Measurements from ENCODE around the gene UGP2.
"Not testable (repeated sequence)": the region's sequence is repeated elsewhere in the genome, so short reads cannot be mapped to it uniquely, and the experiment has no call there.

Gene UGP2

GRCh38 chr2:63846487-63846886, 4.8 kb downstream of the UGP2 start:
- H3K4me3 ChIP-seq (ENCODE audit: low read length), result no peak overlapping the region
- no peak for TF ChIP-seq ZNF274 (IDR thresholded peaks at IDR 0.05; ENCODE audit: low read depth, low read length)

- H3K4me3 ChIP-seq (ENCODE audit: low read length), result not testable (repeated sequence)
Observed at GRCh38 chr2:63847571-63847970, 5.9 kb downstream of the UGP2 start.

DNA sequence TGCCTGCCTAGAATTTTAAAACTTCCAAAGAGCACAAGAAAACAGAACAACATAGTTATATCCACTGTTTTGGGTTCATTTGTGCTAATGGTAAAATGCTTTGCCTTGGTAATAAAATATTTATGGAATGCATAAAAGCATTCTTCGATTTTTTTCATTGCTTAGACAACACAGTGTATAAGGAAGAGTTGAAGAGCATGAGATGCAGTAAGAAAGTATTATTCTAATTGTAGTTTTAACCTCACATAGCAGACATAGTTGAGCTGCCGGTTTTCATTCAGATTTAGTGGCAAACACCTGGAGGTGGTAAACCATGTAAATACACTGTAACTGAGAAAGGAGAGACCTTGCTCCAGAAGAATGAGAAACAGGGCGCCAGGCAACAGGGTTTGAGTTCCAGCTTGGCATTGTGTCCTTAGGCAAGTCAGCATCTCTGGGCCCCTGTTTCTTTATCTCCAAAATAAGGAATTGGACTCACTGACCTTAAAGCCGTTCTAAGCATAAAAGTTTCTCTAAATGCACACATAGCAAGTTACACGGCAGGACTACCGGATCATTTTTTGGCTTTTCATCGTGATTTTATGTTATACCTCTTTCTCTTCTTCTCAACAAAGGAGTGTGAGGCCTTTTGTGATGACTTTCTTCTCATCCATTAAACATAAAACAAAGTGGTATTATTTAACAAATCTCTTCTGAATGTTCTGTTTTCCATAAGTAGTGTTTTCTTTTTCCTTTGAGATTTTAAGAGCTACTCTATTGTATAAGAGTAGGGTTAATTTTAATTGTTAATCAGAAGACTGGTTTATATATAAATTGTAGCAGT, 7.9 kb downstream of the UGP2 start:
- no peak overlapping the region for H3K4me3 ChIP-seq (ENCODE audit: low read length)
- TF ChIP-seq ZNF274 (IDR thresholded peaks at IDR 0.05; ENCODE audit: low read depth, low read length), result no peak

DNA sequence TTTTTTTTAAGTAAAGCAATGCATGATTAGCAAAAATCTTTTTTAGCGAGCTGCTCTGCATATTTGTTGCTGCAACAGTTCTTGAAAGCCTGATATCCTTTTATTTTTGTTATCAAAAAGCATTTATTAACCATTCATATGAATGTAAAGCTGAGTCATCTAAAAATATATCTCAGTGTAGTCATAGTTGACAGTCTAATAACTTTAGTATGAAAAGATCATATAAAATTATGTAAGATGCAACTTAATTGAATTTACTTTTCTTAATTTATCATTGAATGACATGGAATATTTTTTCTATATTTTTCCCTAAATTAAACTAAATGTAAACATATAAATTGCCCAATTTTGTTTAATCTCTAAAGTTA, 8.5 kb downstream of the UGP2 start:
- H3K4me3 ChIP-seq (ENCODE audit: low read length), result no peak overlapping the region
- no peak for TF ChIP-seq ZNF274 (IDR thresholded peaks at IDR 0.05; ENCODE audit: low read depth, low read length)

- TF ChIP-seq ZNF274 (IDR thresholded peaks at IDR 0.05; ENCODE audit: low read depth, low read length), result no peak
- no peak overlapping the region for H3K4me3 ChIP-seq (ENCODE audit: low read length)
Observed at GRCh38 chr2:63850649-63851048, 9.0 kb downstream of the UGP2 start.

GRCh38 chr2:63851691-63852311, 10.1 kb downstream of the UGP2 start:
- no peak overlapping the region for H3K4me3 ChIP-seq (ENCODE audit: low read length)
- no peak for TF ChIP-seq ZNF274 (IDR thresholded peaks at IDR 0.05; ENCODE audit: low read depth, low read length)

- H3K4me3 ChIP-seq (ENCODE audit: low read length), result no peak overlapping the region
- no peak for TF ChIP-seq ZNF274 (IDR thresholded peaks at IDR 0.05; ENCODE audit: low read depth, low read length)
Observed at GRCh38 chr2:63853527-63854310, 12.0 kb downstream of the UGP2 start.

DNA sequence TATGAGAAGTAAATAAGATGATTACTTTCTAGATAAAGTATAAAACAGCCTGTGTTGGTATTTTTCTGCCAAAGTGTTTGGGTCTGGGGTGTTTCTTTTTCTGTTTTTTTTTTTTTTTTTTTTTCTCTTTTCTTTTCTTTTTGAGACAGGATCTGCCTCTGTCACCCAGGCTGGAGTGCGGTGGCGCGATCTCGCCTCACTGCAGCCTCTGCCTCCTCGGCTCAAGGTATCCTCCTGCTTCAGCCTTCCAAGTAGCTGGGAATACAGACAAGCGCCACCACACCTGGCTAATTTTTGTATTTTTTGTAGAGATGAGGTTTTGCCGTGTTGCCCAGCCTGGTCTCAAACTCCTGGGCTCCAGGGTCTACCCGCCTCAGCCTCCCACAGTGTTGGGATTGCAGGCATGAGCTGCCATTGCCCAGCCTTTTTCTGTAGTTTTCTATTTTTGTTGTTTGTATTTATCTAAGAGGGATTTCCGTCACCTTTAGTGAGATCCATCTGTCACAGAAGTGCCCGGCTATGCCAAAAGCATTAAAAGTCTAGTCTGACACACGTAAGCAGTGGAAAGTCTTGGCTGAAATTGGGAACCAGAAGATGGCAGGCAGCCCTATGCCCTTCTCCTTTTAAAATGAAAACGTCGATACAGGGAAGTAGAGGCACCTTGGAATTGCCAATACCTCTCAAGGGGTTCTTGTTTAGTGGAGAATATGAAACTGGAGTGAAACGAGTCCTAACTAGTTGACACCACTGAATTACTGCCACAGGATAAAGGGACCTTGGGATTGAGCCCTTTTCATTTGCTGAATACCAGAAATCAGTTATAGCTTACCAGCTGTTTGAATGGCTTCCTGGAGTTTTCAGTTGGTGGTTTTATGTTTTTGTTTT, 14.0 kb downstream of the UGP2 start:
- no peak for TF ChIP-seq ZNF274 (IDR thresholded peaks at IDR 0.05; ENCODE audit: low read depth, low read length)
- H3K4me3 ChIP-seq (ENCODE audit: low read length), result no peak overlapping the region

GRCh38 chr2:63856303-63856603, 14.6 kb downstream of the UGP2 start:
- TF ChIP-seq ZNF274 (IDR thresholded peaks at IDR 0.05; ENCODE audit: low read depth, low read length), result no peak

GRCh38 chr2:63858291-63858690, 16.6 kb downstream of the UGP2 start:
- no peak overlapping the region for H3K4me3 ChIP-seq (ENCODE audit: low read length)
- no peak for TF ChIP-seq ZNF274 (IDR thresholded peaks at IDR 0.05; ENCODE audit: low read depth, low read length)

More at GRCh38 chr2:63856303-63856603, 14.6 kb downstream of the UGP2 start:
- no peak overlapping the region for H3K4me3 ChIP-seq (ENCODE audit: low read length)

DNA sequence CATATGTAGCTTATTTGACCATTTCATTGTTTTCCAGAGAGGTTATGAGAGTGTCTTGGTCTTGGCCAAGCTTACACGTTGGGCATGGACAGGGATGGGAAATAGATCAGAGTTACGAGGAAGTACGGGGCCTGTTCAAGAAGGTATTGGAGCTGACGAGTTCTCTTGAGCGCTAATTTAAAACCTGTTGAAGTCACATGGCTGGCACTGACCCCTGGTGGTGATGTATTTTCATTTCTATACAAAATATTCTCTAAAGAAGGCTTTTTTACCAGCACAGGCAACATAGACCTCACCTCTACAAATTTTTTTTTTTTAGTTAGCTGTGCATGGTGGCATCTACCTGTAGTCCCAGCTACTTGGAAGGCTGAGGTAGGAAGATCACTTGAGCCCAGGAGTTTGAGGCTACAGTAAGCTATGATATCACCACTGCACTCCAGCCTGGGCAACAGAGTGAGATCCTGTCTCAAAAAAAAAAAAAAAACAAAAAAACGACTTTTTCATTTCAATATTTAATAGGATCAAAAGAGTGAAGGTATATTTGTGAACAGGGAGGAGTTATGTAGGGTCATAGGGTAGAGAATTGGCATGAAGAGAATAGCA, 19.6 kb downstream of the UGP2 start:
- H3K4me3 ChIP-seq (ENCODE audit: low read length), result no peak overlapping the region
- TF ChIP-seq ZNF274 (IDR thresholded peaks at IDR 0.05; ENCODE audit: low read depth, low read length), result no peak

- H3K4me3 ChIP-seq (ENCODE audit: low read length), result no peak overlapping the region
- TF ChIP-seq ZNF274 (IDR thresholded peaks at IDR 0.05; ENCODE audit: low read depth, low read length), result no peak
Observed at GRCh38 chr2:63862806-63863205, 21.1 kb downstream of the UGP2 start.

- TF ChIP-seq ZNF274 (IDR thresholded peaks at IDR 0.05; ENCODE audit: low read depth, low read length), result no peak
- H3K4me3 ChIP-seq (ENCODE audit: low read length), result no peak overlapping the region
Observed at GRCh38 chr2:63863707-63864106, 22.0 kb downstream of the UGP2 start.
